ENCODE measurements around the gene CHST8.

The CHST8 gene

GRCh38 chr19:33580645-33581037, 41.1 kb upstream of the CHST8 start:
- no peak for DNase-seq
- Histone ChIP-seq H3K27ac (no peak overlapping the region), H3K27me3 (replicated peaks) (no peaks in the 10 kb centered on the region), H3K4me3 (ENCODE audit: low read depth, low read length) (no peak overlapping the region), H3K36me3 (replicated peaks) (no peaks in the 10 kb centered on the region)
- in situ Hi-C loops (cut with HindIII; ENCODE audit: low pct_ligation_motif_present, low sequenced_read_pairs): no loop called here
- TF ChIP-seq CTCF (IDR thresholded peaks at IDR 0.05; ENCODE audit: low read depth, low read length, missing control alignments): no peak

GRCh38 chr19:33582914-33583313, 38.8 kb upstream of the CHST8 start:
- Histone ChIP-seq H3K27me3 (replicated peaks) (no peaks in the 10 kb centered on the region), H3K4me3 (ENCODE audit: low read depth, low read length) (no peak overlapping the region), H3K27ac (no peak overlapping the region), H3K36me3 (replicated peaks) (no peaks in the 10 kb centered on the region)
- no peak for TF ChIP-seq CTCF (IDR thresholded peaks at IDR 0.05; ENCODE audit: low read depth, low read length, missing control alignments)
- no peak for DNase-seq
- in situ Hi-C loops (cut with HindIII; ENCODE audit: low pct_ligation_motif_present, low sequenced_read_pairs): no loop called here

GRCh38 chr19:33587150-33587549, 34.6 kb upstream of the CHST8 start:
- in situ Hi-C loops (cut with HindIII; ENCODE audit: low pct_ligation_motif_present, low sequenced_read_pairs): no loop called here
- Histone ChIP-seq H3K4me3 (ENCODE audit: low read depth, low read length) (no peak overlapping the region), H3K27ac (no peak overlapping the region), H3K36me3 (replicated peaks) (no peaks in the 10 kb centered on the region), H3K27me3 (replicated peaks) (no peaks in the 10 kb centered on the region)
- no peak for TF ChIP-seq CTCF (IDR thresholded peaks at IDR 0.05; ENCODE audit: low read depth, low read length, missing control alignments)
- no peak for DNase-seq

- in situ Hi-C loops (cut with HindIII; ENCODE audit: low pct_ligation_motif_present, low sequenced_read_pairs): no loop called here
- TF ChIP-seq CTCF (IDR thresholded peaks at IDR 0.05; ENCODE audit: low read depth, low read length, missing control alignments): no peak
Observed at GRCh38 chr19:33590224-33590623, 31.5 kb upstream of the CHST8 start.

GRCh38 chr19:33595783-33596182, 26.0 kb upstream of the CHST8 start:
- Histone ChIP-seq H3K4me3 (ENCODE audit: low read depth, low read length) (no peak overlapping the region), H3K27ac (no peak overlapping the region), H3K27me3 (replicated peaks) (no peaks in the 10 kb centered on the region), H3K36me3 (replicated peaks) (no peaks in the 10 kb centered on the region)
- TF ChIP-seq CTCF (IDR thresholded peaks at IDR 0.05; ENCODE audit: low read depth, low read length, missing control alignments): no peak
- in situ Hi-C loops (cut with HindIII; ENCODE audit: low pct_ligation_motif_present, low sequenced_read_pairs): no loop called here
- no peak for DNase-seq

More at GRCh38 chr19:33590224-33590623, 31.5 kb upstream of the CHST8 start:
- DNase-seq: no peak
- Histone ChIP-seq H3K27me3 (replicated peaks) (no peaks in the 10 kb centered on the region), H3K27ac (no peak overlapping the region), H3K36me3 (replicated peaks) (no peaks in the 10 kb centered on the region), H3K4me3 (ENCODE audit: low read depth, low read length) (no peak overlapping the region)

GRCh38 chr19:33601583-33601982, 20.2 kb upstream of the CHST8 start:
- Histone ChIP-seq H3K27ac (no peak overlapping the region), H3K4me3 (ENCODE audit: low read depth, low read length) (no peak overlapping the region), H3K27me3 (replicated peaks) (no peaks in the 10 kb centered on the region), H3K36me3 (replicated peaks) (no peaks in the 10 kb centered on the region)
- no peak for DNase-seq
- TF ChIP-seq CTCF (IDR thresholded peaks at IDR 0.05; ENCODE audit: low read depth, low read length, missing control alignments): no peak
- in situ Hi-C loops (cut with HindIII; ENCODE audit: low pct_ligation_motif_present, low sequenced_read_pairs): no loop called here
